Keratinocyte (primary cell): ENCODE measurements around the gene KIF21B.

ENCODE experiments used
- CTCF ChIP-seq, 3 experiments: IDR thresholded peaks in 1 of 3; conservative IDR thresholded peaks in 1 of 3; optimal IDR thresholded peaks in 1 of 3; 2 replicates in 2 of 3; 3 replicates in 1 of 3; pipeline versions ENCODE3 to v1.5.1; 2011; ENCODE audit warnings: low read length in 3 of 3, mild to moderate bottlenecking in 3 of 3, moderate library complexity in 2 of 3, control low read depth in 1 of 3, inconsistent platforms in 1 of 3; ENCODE audit not compliant: insufficient read depth in 2 of 3; ENCODE audit errors: extremely low read depth in 1 of 3
- EZH2 ChIP-seq: IDR thresholded peaks from one replicate; pipeline ENCODE4 v1.6.1; 2012; ENCODE audit warnings: inconsistent platforms, mild to moderate bottlenecking, low read length, moderate library complexity

- TF ChIP-seq CTCF (optimal IDR thresholded peaks at IDR 0.05 in 1 of 3, IDR thresholded peaks at IDR 0.05 in 1 of 3, conservative IDR thresholded peaks at IDR 0.05 in 1 of 3; ENCODE audit: extremely low read depth in 1 of 3, insufficient read depth in 2 of 3, low read length in 3 of 3), result no peak
- TF ChIP-seq EZH2, result no peak
Observed at GRCh38 chr1:200980873-200981272, 42.6 kb downstream of the KIF21B start.
